Measurements from ENCODE around the gene STAP2.

DNA sequence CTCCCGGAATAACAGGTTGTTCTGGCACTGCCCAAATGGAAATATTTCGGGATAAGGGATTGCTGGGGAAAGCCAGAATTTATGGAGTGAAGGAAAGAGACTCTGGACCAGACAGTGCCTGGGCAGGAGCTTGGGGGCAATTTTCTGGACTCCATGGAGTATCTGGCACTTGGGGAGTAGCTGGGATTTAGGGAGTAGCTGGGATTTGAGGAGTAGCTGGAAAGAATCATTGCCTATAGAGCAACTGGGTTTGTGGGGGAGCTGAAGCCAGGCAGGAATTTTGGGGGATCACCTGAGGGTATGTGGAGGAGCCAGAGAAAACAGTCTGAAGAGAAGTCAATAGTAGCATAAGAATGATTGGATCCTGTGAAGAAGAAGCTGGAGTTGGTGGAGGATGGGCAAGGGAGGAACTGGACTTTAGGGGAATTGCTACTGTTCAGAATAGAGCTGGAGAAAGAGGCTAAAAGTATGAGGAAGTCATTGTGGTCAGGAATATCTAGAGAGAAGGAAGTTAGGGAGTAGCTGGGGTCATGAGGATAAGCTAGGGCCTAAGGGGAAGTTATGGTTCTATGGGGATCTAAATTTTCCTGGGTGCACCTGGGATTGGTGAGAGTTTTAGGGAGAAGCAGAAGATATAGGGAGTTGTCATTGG lies 19.4 kb downstream of the STAP2 start:
- TF ChIP-seq, protein P1, sequence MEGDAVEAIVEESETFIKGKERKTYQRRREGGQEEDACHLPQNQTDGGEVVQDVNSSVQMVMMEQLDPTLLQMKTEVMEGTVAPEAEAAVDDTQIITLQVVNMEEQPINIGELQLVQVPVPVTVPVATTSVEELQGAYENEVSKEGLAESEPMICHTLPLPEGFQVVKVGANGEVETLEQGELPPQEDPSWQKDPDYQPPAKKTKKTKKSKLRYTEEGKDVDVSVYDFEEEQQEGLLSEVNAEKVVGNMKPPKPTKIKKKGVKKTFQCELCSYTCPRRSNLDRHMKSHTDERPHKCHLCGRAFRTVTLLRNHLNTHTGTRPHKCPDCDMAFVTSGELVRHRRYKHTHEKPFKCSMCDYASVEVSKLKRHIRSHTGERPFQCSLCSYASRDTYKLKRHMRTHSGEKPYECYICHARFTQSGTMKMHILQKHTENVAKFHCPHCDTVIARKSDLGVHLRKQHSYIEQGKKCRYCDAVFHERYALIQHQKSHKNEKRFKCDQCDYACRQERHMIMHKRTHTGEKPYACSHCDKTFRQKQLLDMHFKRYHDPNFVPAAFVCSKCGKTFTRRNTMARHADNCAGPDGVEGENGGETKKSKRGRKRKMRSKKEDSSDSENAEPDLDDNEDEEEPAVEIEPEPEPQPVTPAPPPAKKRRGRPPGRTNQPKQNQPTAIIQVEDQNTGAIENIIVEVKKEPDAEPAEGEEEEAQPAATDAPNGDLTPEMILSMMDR (IDR thresholded peaks at IDR 0.05; ENCODE audit: insufficient read depth, low read length) = no peak
- TF ChIP-seq POLR2AphosphoS5 (IDR thresholded peaks at IDR 0.05; ENCODE audit: low read depth) = no peak
- TF ChIP-seq, protein P2, sequence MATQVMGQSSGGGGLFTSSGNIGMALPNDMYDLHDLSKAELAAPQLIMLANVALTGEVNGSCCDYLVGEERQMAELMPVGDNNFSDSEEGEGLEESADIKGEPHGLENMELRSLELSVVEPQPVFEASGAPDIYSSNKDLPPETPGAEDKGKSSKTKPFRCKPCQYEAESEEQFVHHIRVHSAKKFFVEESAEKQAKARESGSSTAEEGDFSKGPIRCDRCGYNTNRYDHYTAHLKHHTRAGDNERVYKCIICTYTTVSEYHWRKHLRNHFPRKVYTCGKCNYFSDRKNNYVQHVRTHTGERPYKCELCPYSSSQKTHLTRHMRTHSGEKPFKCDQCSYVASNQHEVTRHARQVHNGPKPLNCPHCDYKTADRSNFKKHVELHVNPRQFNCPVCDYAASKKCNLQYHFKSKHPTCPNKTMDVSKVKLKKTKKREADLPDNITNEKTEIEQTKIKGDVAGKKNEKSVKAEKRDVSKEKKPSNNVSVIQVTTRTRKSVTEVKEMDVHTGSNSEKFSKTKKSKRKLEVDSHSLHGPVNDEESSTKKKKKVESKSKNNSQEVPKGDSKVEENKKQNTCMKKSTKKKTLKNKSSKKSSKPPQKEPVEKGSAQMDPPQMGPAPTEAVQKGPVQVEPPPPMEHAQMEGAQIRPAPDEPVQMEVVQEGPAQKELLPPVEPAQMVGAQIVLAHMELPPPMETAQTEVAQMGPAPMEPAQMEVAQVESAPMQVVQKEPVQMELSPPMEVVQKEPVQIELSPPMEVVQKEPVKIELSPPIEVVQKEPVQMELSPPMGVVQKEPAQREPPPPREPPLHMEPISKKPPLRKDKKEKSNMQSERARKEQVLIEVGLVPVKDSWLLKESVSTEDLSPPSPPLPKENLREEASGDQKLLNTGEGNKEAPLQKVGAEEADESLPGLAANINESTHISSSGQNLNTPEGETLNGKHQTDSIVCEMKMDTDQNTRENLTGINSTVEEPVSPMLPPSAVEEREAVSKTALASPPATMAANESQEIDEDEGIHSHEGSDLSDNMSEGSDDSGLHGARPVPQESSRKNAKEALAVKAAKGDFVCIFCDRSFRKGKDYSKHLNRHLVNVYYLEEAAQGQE (IDR thresholded peaks at IDR 0.05; ENCODE audit: insufficient replicate concordance, low read depth) = no peak

Data from HL-60 (cell line).